Posterior vena cava (tissue), 2 donors: ENCODE data around the gene DLAT. TPM values are rescaled to one million over a fixed set of nuclear protein-coding genes. Genes with fewer than 3 reads are reported as not detected.
"Not testable (repeated sequence)": the region's sequence is repeated elsewhere in the genome, so short reads cannot be mapped to it uniquely, and the experiment has no call there.

Experiments used
- DNase-seq: peaks from one replicate; pipeline ENCODE4 v3.0.0-alpha.2; 2020; ENCODE audit warnings: low spot score
- intact Hi-C, 2 donors: fragments of 100-400 bp; cut with DNase I; formaldehyde crosslinking; loops; one replicate each; pipeline versions ENCODE4 v1.14.1 to v1.14.2; 2022 to 2023
- total RNA-seq, 2 donors: library from RNA; stranded (reverse); fragmentation: NEBNext Ultra II Directional; extraction: Animal tissue kit (Norgen Biotek cat#: 25700); gene quantifications; one replicate each; pipeline ENCODE4 v1.2.1, GENCODE V29; 2021
- donor health status: DM: yes; HTN: yes; CAD: no.
- donor health status: DM: yes; HTN: yes; CAD: no.

The DLAT gene
- total RNA-seq, 2 donors from 2014 or later: 22.8 to 25.5 TPM

DNA sequence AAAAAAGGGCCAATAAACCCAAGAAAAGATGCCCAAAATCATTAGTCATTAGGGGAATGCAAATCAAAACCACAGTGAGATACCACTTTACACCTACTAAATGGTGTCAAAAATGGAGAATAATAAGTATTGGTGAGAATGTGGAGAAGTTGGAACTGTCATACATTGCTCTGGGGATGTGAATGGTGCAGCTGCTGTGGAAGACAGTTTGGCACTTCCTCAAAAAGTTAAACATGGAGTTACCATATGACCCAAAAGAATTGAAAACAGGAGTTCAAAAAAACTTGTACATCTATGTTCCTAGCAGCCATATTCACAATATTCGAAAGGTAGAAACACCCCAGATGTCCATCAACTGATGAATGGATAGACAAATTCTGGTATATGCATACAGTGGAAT lies 24.5 kb upstream of the DLAT start:
- intact Hi-C loops: no loop called here

DNA sequence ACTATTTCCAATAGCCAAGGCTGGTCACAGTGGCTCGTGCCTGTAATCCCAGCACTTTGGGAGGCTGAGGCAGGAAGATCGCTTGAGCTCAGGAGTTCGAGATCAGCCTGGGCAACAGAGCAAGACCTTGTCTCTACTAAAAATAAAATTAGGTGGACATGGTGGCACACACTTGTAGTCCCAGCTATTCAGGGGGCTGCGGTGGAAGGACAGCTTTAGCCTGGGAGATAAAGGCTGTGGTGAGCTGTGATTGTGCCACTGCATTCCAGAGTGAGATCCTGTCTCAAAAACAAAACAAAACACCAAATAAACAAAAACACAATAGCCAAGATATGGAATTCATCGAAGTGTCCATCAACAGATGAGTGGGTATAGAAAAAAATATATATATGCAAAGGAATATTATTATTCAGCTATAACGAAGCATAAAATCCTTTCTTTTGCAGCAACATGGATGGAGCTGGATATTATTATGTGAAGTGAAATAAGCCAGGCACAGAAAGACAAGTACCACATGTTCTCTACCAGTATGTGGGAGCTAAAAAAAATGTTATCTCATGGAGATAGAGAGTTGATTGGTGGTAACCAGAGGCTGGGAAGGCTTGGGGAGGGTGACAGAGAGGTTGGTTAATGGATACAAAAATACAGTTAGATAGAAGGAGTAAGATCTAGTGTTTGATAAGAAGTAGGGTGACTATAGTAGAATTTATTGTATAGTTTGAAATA lies 22.6 kb upstream of the DLAT start:
- no peak for DNase-seq
- intact Hi-C loops: no loop called here

More for the DNA sequence above, 24.5 kb upstream of the DLAT start:
- no peak for DNase-seq

DNA sequence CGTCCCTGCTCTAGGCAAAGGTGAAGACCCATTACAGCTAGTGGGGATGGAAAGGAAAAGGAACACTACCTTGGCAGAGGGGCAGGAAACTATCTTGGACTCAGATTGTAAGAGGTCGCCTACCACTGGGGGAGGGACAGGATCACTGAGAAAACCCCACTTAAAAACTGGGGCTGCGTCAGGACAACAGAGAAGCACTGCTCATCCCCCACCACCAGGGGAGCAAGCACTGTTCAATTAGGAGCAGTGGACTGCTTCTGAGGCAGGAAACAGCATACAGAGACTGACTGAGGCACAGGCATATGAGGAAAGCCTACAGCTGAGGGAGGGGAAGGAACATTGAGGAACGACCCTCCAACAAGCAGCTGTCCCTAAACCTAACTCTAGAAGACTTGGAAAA lies 20.8 kb upstream of the DLAT start:
- no peak for DNase-seq
- intact Hi-C loops: no loop called here

DNA sequence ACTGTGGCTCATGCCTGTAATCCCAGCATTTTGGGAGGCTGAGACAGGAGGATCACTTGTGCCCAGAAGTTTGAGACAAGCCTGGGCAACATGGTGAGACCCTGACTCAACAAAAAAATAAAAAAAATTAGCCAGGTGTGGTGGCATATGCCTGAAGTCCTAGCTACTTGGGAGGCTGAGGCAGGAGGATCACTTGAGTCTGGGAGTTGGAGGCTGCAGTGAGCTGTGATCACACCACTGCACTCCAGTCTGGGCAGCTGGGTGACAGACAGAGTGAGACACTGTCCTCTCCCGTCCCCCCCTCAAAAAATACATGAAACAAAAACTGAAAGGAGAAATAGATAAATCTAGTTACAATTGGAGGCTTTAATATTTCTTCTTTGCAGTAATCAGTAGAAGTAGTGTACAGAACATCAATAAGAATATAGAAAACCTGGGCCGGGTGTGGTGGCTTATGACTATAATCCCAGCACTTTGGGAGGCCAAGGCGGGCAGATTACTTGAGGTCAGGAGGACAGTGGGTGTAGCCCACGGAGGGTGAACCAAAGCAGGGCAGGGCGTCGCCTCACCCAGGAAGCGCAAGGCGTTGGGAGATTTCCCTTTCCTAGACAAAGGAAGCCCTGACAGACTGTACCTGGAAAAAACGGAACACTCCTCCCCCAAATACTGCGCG lies 19.6 kb upstream of the DLAT start:
- intact Hi-C loops: no loop called here
- DNase-seq: no peak

DNA sequence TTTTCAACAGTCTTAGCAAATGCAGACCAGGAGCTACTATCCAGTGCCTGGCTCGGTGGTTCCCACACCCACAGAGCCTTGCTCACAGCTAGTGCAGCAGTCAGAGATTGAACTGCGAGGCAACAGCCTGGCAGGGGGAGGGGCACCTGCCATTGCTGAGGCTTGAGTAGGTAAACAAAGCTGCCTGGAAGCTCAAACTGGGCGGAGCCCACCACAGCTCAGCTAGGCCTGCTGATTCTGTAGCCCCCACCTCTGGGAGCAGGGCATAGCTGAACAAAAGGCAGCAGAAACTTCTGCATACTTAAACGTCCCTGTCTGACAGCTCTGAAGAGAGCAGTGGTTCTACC lies 19.1 kb upstream of the DLAT start:
- intact Hi-C loops: not testable (repeated sequence)

DNA sequence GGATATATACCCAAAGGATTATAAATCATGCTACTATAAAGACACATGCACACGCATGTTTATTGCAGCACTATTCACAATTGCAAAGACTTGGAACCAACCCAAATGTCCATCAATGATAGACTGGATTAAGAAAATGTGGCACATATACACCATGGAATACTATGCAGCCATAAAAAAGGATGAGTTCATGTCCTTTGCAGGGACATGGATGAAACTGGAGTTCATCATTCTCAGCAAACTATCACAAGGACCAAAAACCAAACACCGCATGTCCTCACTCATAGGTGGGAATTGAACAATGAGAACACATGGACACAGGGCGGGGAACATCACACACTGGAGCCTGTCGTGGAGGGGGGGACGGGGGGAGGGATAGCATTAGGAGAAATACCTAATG lies 13.8 kb upstream of the DLAT start:
- intact Hi-C loops, DNase-seq: not testable (repeated sequence)

More for the DNA sequence above, 19.1 kb upstream of the DLAT start:
- not testable (repeated sequence) for DNase-seq

DNA sequence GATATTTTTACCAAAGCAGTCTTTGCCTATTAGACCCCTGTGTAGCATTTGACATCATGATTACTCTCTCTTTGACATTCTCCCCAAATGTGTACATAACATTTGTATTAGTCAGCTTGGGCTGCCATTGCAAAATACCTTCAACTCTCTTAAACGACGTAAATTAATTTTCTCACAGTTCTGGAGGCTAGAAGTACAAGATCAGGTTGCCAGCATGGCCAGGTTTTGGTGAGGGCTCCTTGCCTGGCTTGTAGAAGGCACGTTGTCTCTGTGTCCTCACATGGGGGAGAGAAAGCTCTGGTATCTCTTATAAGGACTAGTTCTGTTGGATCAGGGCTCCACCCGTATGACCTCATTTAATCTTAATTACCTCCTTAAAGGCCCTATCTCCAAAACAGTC lies 12.3 kb upstream of the DLAT start:
- intact Hi-C loops: no loop called here
- no peak for DNase-seq

DNA sequence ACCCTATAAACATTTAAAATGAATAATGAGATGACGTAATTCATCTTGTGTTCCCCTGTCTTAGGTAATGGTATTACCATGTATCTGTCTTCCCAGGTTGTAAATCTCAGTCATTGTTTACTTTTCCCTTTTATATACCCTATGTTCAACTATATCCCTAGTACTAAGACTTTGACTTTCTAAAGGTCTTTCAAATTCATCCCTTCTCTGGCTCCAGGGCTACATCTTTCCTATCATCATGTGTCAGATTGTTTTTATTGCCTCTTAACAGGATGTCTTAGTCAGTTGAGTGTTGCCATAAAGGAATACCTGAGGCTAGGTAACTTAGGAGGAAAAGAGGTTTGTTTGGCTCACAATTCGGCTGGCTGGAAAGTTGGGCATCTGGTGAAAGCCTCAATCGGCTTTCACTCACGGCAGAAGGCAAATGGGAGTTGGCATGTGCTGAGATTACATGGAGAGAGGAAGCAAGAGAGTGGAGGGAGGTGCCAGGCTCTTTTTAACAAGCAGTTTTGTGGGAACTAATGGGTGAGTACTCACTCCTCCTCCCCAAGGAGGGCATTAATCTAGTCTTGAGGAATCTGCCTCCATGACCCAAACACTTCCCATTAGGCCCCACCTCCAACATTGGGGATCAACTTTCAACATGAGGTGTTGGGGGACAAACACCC lies 11.6 kb upstream of the DLAT start:
- intact Hi-C loops: no loop called here
- no peak for DNase-seq

DNA sequence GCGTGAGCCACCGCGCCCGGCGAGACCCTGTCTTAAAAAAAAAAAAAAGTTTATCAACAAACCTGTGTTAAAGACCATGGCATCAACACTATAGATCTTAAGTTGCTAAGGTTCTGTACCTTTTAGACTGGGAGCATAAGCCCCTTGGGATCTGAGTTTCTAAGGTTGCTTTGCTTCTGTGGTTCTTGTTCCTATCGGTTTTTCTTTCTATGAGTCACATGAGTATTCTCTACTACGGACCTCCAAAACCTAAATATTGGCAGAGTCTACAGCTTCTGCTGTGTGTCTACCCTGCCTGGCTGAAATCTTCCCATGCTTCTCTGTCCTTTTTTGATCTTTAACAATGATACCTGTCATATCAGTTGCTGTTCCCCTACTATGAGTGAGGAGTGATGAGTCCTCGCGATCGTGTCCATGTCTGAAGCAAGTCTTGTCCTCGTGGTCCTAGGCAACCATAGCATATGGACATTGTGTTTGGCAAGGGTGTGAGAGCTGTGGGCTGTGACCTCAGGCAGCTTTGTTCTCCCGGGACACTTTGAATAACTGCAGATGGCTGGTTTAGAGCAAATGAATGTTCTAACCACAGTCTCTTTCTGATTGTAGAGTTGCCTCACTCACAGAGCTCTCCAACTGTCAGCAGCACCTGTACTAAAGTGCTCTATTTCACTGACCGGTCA lies 9.0 kb upstream of the DLAT start:
- intact Hi-C loops: no loop called here
- no peak for DNase-seq

DNA sequence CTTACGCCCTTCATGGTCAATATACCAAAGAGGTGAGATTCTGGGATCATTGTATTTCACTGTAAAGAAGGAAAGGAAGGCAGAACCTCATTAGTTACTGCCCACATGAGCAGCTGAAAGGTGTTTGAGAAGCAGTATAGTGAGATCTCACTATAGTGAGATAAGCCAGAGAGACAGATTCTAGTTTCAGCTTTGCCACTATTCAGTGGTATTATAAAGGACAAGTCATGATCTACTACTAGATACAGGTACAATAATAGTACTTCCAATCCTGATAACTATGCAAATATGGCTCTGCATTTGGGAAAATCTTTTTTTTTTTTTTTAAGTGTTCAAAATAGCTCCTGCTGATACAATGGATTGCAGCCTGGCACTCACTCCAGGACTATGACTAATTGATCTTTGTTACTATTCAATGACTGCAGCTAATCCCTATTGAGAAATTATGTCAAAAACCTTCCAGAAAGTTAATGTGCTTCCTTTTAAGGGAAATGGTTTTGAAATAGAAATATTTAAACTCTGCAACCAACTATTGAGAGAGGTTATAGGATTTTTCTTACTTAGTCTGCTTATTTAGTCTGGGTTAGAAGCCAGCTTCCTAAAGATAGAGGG lies 8.3 kb upstream of the DLAT start:
- DNase-seq: no peak
- intact Hi-C loops: no loop called here

DNA sequence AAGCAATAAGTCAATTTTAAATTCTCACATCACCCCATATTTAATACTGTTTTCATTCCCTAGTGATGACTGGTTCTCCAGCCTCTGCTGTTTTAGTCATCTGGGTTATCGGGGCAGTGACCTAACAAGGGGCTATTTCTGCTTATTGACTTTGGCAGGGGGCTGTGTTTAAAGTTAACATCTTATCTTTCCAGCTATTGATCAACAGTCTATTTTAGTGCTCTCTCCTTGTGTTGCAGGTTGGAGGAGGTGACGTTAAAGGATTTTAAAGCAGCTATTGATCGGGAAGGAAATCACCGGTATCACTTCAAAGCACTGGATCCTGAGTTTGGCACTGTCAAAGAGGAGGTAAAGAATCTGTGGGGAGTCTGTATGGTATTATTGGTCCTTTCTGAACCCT lies 7.7 kb upstream of the DLAT start:
- intact Hi-C loops: no loop called here
- no peak for DNase-seq

DNA sequence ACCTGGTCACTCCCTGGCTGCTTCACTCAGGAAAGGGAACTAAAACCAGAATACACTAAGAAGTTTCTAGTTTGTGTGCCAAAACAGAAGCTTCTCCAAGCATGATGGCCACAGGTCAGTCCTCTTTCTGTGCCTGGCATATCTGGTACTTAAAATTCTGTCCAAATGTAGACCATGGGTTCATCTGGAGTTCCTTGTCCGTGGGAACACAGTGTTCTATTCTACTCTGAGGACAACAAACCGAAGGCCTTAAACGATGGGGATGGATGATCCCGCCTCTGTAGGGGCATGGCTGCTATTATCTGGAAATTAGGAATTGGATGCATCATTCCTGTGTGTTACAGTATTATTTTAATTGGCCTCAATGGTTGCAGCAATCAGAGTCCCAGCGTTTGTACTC lies 6.1 kb upstream of the DLAT start:
- no peak for DNase-seq
- intact Hi-C loops: no loop called here

DNA sequence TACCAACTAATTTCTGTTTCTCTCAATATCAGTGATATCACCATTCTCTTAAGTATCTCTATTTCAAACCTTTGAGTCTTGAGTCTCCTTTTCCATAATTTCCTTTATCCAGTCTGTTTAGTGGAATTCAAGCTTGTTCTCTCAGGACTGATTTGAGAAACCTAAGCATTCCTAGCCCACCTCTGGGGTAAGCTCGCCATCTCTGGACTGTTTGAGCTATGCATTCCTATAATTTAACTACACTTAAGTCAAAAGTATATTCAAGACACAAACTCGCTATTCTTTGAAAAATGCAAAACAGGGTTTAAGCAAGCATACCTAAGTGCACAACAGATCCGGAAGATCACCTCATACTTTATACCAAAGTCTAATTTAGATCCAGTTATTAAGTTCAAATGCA lies 2.1 kb upstream of the DLAT start:
- intact Hi-C loops: no loop called here
- DNase-seq: no peak

DNA sequence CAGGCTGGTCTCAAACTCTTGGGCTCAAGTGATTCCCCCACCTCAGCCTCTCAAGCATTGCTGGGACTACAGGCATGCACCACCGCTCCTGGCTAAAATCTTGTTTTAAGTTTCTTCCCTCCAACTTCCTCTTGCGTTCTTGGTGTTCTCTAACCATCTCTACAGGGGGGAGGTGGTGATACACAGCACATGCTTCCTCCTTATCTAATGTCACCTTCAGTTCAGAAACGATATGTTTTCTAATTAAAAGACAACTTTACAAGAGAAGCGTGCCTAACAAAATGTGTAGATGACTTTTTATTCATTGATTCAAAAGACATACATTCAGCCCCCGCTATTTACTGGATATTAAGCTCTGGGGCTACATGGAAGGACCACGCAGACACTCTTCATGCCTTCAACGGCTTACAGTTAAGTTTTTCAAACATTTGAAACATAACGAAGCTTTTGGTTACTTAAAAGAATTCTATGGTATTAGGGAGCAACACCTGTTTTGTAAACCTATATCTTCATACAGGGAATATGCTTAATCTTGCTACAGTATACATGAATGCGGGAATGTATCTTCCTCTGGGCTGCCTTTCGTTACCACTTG lies 933 bp upstream of the DLAT start:
- intact Hi-C loops: no loop called here
- no peak for DNase-seq

DNA sequence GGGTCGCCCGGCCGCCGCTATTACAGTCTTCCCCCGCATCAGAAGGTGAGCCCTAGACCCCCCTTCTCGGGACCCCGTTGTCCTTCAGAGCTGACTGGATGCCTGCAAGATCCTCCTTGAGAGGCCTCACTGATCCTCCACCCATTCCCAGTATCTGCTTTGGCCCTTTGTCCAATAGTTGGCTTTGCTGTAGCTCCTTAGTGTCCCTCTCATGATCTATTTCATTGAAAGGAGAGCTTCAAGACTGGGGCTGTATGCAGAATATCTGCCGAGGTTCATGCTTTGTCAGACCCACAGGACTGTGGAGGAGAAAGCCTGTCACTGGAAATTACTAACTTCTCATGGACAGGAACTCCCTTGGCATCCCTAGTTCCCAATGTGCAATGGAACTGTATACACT lies 499 bp downstream of the DLAT start:
- no peak for DNase-seq
- intact Hi-C loops: no loop called here

DNA sequence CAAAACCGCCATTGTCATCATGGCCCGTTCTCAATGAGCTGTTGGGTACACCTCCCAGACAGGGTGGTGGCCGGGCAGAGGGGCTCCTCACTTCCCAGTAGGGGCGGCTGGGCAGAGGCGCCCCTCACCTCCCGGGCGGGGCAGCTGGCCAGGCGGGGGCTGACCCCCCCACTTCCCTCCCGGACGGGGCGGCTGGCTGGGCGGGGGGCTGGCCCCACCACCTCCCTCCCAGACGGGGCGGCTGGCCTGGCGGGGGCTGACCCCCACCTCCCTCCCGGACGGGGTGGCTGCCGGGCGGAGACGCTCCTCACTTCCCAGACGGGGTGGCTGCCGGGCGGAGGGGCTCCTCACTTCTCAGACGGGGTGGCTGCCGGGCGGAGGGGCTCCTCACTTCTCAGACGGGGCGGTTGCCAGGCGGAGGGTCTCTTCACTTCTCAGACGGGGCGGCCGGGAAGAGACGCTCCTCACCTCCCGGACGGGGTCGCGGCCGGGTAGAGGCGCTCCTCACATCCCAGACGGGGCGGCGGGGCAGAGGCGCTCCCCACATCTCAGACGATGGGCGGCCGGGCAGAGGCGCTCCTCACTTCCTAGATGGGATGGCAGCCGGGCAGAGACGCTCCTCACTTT lies 1.7 kb downstream of the DLAT start:
- intact Hi-C loops: not testable (repeated sequence)

DNA sequence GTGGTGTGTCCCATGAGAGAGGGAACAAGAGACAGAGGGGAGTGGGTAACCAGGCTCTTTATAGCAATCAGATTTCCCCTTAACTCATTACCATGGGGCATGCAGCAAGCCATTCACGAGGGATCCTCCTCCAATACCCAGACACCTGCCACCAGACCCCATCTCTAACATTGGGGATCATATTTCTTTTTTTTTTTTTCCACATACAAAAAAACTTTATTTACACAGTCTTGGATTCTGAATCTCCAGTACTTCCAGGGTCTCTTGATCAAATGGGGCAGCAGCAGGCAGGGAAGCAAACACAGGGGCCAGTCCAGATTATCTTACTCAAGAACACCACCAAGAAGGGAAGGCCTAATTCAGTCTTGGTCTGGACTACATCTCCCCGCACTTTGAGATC lies 4.3 kb downstream of the DLAT start:
- intact Hi-C loops: no loop called here
- DNase-seq: no peak

More for the DNA sequence above, 1.7 kb downstream of the DLAT start:
- DNase-seq: not testable (repeated sequence)

DNA sequence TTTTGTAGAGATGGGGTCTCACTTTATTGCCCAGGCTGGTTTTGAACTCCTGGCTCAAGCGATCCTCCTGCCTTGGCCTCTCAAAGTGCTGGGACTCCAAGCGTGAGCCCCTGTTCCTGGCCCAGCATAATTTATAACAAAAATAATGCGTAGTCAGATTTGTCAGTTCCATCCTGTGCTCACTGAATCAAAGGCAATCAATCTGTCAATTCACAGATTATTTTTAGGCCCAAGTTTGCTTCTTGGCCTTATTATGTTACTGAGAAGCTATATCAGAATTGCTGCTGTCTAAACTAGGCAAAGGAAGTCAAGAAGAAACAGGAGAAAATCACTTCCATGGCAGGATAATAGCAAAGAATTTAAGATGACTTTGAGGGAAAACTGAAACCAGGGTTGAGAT lies 8.7 kb downstream of the DLAT start:
- intact Hi-C loops: no loop called here
- no peak for DNase-seq

DNA sequence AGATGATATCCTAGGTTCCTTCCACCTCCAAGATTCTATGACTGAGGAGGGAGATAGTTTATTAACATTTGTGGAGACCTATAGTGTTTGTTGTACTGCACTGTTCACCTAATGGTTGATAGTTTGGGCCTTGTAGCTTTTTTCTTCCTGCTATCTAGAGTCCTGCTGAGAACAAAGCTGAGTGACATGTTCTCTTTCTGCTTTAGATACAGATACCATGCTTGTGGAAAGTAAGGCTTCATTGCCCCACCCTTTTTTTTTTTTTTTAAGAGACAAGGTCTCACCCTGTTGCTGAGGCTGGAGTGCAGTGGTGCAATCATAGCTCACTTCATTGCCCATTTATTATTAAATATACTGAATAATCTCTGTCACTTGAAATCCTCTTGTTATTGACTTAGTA lies 12.3 kb downstream of the DLAT start:
- no peak for DNase-seq
- intact Hi-C loops: no loop called here
